GM03348 (cell line): ENCODE measurements around the gene KLRF2.

Source experiments
- DNase-seq: peaks from one replicate; pipeline ENCODE4 v3.0.0; 2012; ENCODE audit warnings: low spot score

The KLRF2 gene

GRCh38 chr12:9936591-9936990 is 55.3 kb downstream of the KLRF2 start:
- DNase-seq, result no peak

DNA sequence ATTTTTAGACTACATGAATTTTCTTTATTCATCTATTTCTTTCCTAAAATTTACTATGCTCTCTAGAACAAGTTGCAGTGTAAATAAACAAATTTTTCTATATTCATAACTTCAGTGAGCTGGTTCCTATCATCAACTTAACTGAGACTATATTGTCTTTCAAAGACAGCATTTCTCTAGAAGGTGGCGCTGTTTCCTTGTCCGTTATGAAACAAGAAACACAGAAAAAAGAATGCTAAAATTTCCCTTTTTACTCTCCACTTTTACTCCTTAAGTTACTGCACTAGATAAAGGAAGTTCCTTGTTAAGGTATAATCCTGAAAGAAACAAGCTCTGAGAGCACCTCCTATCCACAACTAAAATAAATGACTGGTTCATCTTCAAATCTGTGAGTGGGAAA is 59.1 kb downstream of the KLRF2 start:
- DNase-seq, result no peak

DNA sequence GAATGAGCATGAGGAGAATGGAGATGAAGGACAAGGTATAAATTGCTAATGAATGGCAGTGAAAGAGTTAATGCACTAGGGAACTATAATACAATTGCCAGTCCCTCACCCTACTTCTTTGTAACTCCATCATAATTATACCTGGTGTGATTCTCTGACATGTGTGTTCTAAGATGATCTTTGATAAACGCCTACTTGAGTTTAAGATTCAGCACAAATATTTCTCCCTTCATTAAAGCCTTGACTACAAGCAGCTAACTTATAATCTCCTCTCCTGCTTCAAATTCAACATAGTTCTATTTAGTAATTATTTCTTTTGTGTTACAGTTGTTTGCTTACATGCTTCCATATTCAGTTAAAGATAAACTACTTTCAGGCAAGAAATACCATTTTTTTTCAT is 60.5 kb downstream of the KLRF2 start:
- DNase-seq, result no peak

- no peak for DNase-seq
Observed at GRCh38 chr12:9943240-9943639, 62.0 kb downstream of the KLRF2 start.

- DNase-seq, result no peak
Observed at GRCh38 chr12:9944391-9944790, 63.1 kb downstream of the KLRF2 start.
